Measurements from ENCODE around the gene IFIT1B. TPM values are rescaled to one million over a fixed set of nuclear protein-coding genes. Genes with fewer than 3 reads are reported as not detected.
A peak's percentile ranks its signal among the peaks of the same experiment; 100 is the strongest.

Gene IFIT1B
- total RNA-seq, 1 donor from 2014 or later: not detected

DNA sequence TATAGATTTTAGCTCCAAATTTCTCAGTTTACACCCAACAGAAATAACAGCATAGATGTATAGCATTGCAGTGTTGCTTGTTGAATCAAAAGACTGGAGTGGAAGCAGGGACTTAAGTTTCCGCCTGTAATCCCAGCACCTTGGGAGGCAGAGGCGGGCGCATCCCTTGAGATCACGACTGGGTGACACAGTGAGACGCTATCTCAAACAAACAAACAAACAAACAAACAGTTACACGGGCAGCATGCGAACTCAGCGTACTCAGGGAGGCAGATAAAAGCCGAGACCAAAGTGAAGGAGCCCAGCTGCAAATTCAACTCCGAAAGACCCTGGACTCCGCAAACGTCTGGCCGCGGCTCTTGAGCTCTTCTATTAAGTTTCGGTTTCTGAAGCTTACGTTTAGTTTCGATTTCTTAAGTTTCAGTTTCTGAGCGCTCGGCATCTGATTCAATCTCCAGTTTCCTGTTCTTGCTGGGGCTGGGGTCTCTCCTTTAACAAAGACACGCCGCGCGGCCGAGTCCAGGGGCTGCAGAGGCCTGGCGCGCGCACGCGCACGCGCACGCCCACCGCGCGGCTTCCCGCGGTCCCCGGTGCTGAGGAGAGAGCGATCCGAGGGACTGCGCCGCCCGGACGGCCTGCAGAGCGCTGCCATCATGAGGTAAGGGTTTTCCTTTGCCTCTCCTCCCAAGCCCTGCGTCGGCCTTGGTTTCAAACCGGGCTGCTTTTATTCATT is 36.5 kb downstream of the IFIT1B start, which contains the start of gene IFIT5:
Gene IFIT5, plus strand, starts transcription at position 423 of the 733 bp plus-strand sequence. Its CDS starts 231 bp downstream, at position 654.
- Mint-ChIP-seq H3K27me3 (ENCODE audit: low read depth) (no peaks in the 10 kb centered on the region), H3K4me1 (peaks cover 34% of the 10 kb centered on the region), H3K9me3 (peaks cover 3% of the 10 kb centered on the region), H3K27ac (ENCODE audit: unreplicated experiment) (peak within 1 kb of the TSS; percentile 99), H3K4me3 (peak within 1 kb of the TSS; percentile 99), H3K36me3 (ENCODE audit: low read depth) (peaks cover 17% of the 10 kb centered on the region)
- DNase-seq (ENCODE audit: low read depth, low spot score): peak; percentile 77
- TF ChIP-seq, protein P1, sequence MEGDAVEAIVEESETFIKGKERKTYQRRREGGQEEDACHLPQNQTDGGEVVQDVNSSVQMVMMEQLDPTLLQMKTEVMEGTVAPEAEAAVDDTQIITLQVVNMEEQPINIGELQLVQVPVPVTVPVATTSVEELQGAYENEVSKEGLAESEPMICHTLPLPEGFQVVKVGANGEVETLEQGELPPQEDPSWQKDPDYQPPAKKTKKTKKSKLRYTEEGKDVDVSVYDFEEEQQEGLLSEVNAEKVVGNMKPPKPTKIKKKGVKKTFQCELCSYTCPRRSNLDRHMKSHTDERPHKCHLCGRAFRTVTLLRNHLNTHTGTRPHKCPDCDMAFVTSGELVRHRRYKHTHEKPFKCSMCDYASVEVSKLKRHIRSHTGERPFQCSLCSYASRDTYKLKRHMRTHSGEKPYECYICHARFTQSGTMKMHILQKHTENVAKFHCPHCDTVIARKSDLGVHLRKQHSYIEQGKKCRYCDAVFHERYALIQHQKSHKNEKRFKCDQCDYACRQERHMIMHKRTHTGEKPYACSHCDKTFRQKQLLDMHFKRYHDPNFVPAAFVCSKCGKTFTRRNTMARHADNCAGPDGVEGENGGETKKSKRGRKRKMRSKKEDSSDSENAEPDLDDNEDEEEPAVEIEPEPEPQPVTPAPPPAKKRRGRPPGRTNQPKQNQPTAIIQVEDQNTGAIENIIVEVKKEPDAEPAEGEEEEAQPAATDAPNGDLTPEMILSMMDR (conservative IDR thresholded peaks at IDR 0.05): no peak

DNA sequence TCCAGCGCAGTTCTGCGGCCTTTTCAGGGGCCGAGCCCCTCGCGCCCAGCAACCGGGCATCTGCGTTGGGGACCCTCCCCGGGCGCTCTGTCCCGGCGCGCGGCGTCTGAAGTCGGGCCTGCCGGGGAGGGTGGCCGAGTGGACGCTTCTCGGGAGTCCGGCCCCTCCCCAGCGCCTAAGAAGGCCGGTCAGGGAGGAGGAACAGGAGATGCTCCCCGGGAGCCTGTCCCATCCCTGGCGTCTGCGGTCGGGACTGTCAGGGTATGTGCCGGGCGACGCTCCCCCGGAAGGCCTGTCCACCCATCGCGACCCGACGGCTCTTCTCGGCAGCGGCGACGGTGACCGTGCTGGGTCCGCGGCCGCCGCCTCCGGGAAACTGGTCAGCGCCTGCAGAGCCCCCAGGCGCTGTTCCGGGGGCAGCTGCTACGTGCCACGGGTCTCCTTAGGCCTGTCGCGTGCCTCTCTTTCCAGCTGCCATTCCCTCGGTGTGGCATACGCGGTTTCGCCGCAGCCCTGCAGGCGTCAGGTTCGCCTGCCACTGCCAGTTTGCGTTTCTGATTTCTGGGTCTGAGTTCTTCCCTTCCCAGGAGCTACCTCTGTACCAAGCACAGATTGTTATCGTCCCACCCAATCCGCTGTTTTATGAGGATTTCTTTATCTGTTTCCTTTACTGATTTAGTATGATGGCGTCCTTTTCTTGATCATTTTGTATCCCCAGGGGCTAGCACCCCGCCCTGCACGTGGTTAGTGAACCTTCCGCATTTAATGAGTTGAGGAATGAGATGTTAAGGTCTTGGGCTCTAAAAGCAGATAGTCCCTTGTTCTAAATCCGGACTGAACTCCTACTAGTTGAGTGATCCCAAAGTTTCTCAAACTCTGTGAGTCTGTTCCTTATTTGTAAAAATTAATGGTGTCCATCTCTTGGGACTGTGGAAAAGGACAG is 37.3 kb downstream of the IFIT1B start:
- Mint-ChIP-seq H3K27me3 (ENCODE audit: low read depth) (no peaks in the 10 kb centered on the region), H3K4me3 (peak overlapping the region; percentile 99), H3K9me3 (peaks cover 3% of the 10 kb centered on the region), H3K36me3 (ENCODE audit: low read depth) (peaks cover 17% of the 10 kb centered on the region), H3K4me1 (peaks cover 34% of the 10 kb centered on the region), H3K27ac (ENCODE audit: unreplicated experiment) (peak overlapping the region; percentile 94)
- DNase-seq (ENCODE audit: low read depth, low spot score): peak; percentile 35
- TF ChIP-seq, protein P1 (conservative IDR thresholded peaks at IDR 0.05): peak; percentile 34

DNA sequence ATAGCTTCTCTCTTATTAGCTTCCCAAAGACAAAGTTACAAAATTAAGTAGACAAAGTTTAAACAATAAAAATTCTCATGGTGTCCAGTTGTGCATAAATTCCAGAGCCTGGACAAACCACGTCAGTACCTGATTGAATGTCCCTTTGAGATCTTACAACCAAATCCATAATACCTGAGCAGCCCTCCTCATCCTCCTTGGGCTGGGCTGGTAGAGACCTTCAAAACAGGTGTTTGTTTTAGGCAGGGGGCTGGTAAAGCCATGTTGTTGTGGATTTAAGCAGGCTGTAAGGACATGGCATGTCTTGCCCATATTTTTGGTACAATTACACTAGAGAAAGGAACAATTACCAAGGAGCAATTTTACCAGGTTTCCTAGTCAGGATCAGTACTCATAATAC is 38.6 kb downstream of the IFIT1B start:
- peaks cover 34% of the 10 kb centered on the region for H3K4me1 Mint-ChIP-seq
- H3K27me3 Mint-ChIP-seq (ENCODE audit: low read depth): no peaks in the 10 kb centered on the region
- H3K27ac Mint-ChIP-seq (ENCODE audit: unreplicated experiment): no peak overlapping the region
- DNase-seq (ENCODE audit: low read depth, low spot score): no peak
- H3K9me3 Mint-ChIP-seq: peaks cover 3% of the 10 kb centered on the region
- H3K4me3 Mint-ChIP-seq: peak overlapping the region; percentile 62
- TF ChIP-seq, protein P1 (conservative IDR thresholded peaks at IDR 0.05): no peak
- peaks cover 21% of the 10 kb centered on the region for H3K36me3 Mint-ChIP-seq (ENCODE audit: low read depth)

DNA sequence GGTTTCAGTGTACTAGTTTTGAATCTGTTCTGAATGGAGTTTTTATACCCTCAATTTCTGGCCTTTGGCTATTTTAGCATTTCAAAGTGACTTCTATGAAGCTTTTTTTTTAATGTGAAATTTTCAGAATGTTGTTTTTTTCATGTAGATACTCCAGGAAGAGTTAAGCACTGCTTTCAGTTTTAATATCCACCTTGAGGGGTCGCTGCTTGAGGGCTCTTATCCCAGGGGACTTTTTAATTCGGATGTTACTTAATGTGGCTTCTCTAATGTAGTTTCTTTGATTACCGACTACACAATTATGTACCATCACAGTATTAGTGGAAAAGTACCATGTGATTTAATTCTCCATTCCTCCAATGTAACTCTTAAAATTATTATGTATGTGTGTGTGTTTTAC is 41.7 kb downstream of the IFIT1B start:
- Mint-ChIP-seq H3K27me3 (ENCODE audit: low read depth) (no peaks in the 10 kb centered on the region), H3K4me3 (no peak overlapping the region)

DNA sequence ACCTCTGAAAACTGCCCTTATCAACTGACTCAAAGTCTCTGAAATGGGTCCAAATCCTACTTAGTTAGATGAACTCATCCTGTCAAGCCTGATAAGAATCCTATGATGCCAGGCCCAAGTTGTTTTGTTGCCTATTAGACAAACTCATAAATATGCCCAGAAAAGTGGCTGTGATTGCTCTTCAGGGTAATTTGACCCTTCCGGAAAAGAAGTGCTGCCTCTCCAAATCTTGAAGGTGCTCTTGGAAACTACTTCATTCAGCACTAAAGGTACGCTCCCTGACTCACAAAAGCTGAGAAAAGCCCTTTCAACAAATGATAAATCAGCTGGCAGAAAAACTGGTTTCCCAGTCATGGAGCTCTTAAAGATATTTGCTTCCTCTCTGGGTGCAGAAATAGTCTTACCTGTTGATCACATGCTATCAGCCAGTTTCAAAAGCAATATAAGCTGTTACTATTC is 43.2 kb downstream of the IFIT1B start:
- no peak for DNase-seq (ENCODE audit: low read depth, low spot score)
- H3K36me3 Mint-ChIP-seq (ENCODE audit: low read depth): peaks cover 13% of the 10 kb centered on the region
- H3K9me3 Mint-ChIP-seq: no peaks in the 10 kb centered on the region
- H3K27me3 Mint-ChIP-seq (ENCODE audit: low read depth): no peaks in the 10 kb centered on the region
- H3K4me3 Mint-ChIP-seq: no peak overlapping the region
- TF ChIP-seq, protein P1 (conservative IDR thresholded peaks at IDR 0.05): no peak
- peaks cover 14% of the 10 kb centered on the region for H3K4me1 Mint-ChIP-seq
- no peak overlapping the region for H3K27ac Mint-ChIP-seq (ENCODE audit: unreplicated experiment)

More for the DNA sequence above, 41.7 kb downstream of the IFIT1B start:
- DNase-seq (ENCODE audit: low read depth, low spot score): no peak
- H3K9me3 Mint-ChIP-seq: no peaks in the 10 kb centered on the region
- H3K27ac Mint-ChIP-seq (ENCODE audit: unreplicated experiment): no peak overlapping the region
- TF ChIP-seq, protein P1 (conservative IDR thresholded peaks at IDR 0.05): peak; percentile 57
- H3K36me3 Mint-ChIP-seq (ENCODE audit: low read depth): peaks cover 15% of the 10 kb centered on the region
- H3K4me1 Mint-ChIP-seq: peaks cover 21% of the 10 kb centered on the region

Data from neural crest cell (in vitro differentiated cells).